Thymus (tissue), 11 donors: ENCODE data around the gene NTN5. TPM values are rescaled to one million over a fixed set of nuclear protein-coding genes. Genes with fewer than 3 reads are reported as not detected.
A peak's percentile ranks its signal among the peaks of the same experiment; 100 is the strongest.

ENCODE experiments used
- DNase-seq, 9 donors: peaks; one replicate each; pipeline ENCODE4 v3.0.0-alpha.2; 2013; ENCODE audit warnings: low spot score in 9 of 9, low read depth in 6 of 9, missing footprints in 1 of 9
- H3K27ac ChIP-seq, 2 donors: one replicate each; pipeline ENCODE4 v1.5.1; 2013; ENCODE audit warnings: control low read depth in 1 of 2, low read depth in 1 of 2, low read length in 1 of 2, mild to moderate bottlenecking in 1 of 2, moderate library complexity in 1 of 2
- H3K27me3 ChIP-seq, 2 donors: one replicate each; pipeline ENCODE4 v1.5.1; 2013; ENCODE audit warnings: low read length in 1 of 2; ENCODE audit not compliant: control insufficient read depth in 2 of 2, insufficient read depth in 1 of 2
- H3K36me3 ChIP-seq, 2 donors: one replicate each; pipeline ENCODE4 v1.5.1; 2013; ENCODE audit warnings: low read length in 1 of 2, mild to moderate bottlenecking in 1 of 2, moderate library complexity in 1 of 2; ENCODE audit not compliant: control insufficient read depth in 2 of 2, insufficient read depth in 2 of 2
- H3K4me1 ChIP-seq, 2 donors: one replicate each; pipeline ENCODE4 v1.5.1; 2013; ENCODE audit warnings: low read length in 2 of 2; ENCODE audit not compliant: control insufficient read depth in 2 of 2, insufficient read depth in 2 of 2
- H3K4me3 ChIP-seq, 2 donors: one replicate each; pipeline ENCODE4 v1.5.1; 2013; ENCODE audit warnings: low read length in 2 of 2, control low read depth in 1 of 2, mild to moderate bottlenecking in 1 of 2
- H3K9me3 ChIP-seq, 2 donors: one replicate each; pipeline ENCODE4 v1.5.1; 2013; ENCODE audit warnings: low read length in 1 of 2, mild to moderate bottlenecking in 1 of 2; ENCODE audit not compliant: control insufficient read depth in 2 of 2, insufficient read depth in 1 of 2
- WGBS: extraction: QIAGEN DNeasy Blood & Tissue Kit; methylation state at CpG from one replicate; pipeline ENCODE4 v1.1.7; 2013; 5-methylcytosine and 5-hydroxymethylcytosine counted together
- polyA plus RNA-seq: library from polyadenylated mRNA; stranded (reverse); fragments of 200-250 nt; gene quantifications from one replicate; pipeline ENCODE4 v1.2.3, GENCODE V29; 2013
- total RNA-seq: library from RNA; stranded (reverse); fragments of 120-200 nt; gene quantifications from one replicate; pipeline ENCODE4 v1.2.4, GENCODE V29; 2013
- donor health status: healthy.

NTN5 gene
- total and polyA plus RNA-seq, 2 donors: 0.09 to 3.5 TPM

DNA sequence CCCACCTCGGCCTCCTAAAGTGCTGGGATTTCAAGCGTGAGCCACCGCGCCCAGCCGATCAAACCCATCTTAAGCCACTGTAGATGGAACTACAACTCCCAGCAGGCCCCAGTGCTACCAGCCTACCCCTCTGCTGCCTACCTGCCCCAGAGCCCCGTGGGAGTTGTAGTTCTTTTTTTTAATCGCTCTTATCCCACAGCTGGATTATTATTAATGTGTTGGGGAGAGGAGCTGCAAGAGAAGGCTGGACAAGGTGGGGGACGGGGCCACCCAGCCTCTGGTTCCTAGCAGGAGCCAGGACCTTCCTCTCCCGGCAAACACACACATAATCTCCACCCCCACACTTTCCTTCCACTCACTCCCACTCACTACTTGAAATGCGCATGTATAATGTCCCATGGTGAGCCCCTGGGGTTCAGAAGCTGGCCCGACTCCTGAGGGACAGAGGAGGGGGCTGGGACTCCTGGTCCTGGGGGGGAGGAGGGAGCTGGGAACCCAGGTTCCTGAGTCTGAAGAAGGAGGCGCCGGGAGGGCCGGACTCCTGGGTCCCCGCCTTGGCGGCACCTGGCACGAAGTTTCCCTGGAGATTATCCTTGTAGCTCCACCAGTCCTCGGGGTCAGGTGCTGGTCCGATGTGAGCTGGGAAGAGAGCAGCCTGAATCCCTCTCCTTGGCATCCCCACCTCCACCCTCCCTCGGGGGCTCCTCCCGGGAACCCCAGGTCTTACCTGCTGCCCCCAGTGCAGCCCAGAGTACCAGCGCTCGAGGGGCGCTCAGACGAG is 27.8 kb downstream of the NTN5 start:
- peak in 5 of 9 donors; percentile 66 to 88 (median 75) for DNase-seq
- H3K27ac ChIP-seq: peak overlapping the region; percentile 76 to 90
- no peaks in the 10 kb centered on the region for H3K36me3 ChIP-seq
- H3K4me1 ChIP-seq: peaks cover 24 to 54% of the 10 kb centered on the region in 2 donors
- H3K9me3 ChIP-seq: no peaks in the 10 kb centered on the region
- peaks cover 0 to 12% of the 10 kb centered on the region in 2 donors for H3K27me3 ChIP-seq
- WGBS: 4% methylated on average over 25 of the region's 25 CpGs
- peak overlapping the region; percentile 55 to 65 for H3K4me3 ChIP-seq

DNA sequence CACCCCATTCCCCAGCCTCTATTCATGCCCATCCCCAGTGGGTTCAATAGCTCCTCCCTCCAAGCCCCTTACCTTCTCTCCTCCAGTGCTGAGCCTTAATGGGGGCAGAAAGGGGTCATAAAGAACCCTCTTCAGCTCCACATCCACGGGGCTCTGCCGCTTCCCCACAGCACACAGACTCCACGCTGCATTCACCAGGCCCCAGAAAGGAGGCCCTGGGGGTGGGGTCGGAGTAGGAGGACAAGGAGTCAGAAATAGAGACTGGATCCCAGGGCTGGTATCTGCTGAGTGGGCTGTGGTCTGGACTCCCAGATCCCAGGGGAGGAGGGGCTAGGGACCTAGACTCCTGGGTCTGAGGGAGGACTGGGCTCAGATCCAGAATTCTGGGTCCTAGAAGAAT is 28.5 kb downstream of the NTN5 start:
- Histone ChIP-seq H3K4me1 (peaks cover 19 to 50% of the 10 kb centered on the region in 2 donors), H3K36me3 (no peaks in the 10 kb centered on the region), H3K9me3 (no peaks in the 10 kb centered on the region), H3K27ac (no peak overlapping the region), H3K4me3 (no peak overlapping the region), H3K27me3 (peaks cover 0 to 19% of the 10 kb centered on the region in 2 donors)
- DNase-seq: no peak
- 88% methylated on average over 4 of the region's 4 CpGs for WGBS

DNA sequence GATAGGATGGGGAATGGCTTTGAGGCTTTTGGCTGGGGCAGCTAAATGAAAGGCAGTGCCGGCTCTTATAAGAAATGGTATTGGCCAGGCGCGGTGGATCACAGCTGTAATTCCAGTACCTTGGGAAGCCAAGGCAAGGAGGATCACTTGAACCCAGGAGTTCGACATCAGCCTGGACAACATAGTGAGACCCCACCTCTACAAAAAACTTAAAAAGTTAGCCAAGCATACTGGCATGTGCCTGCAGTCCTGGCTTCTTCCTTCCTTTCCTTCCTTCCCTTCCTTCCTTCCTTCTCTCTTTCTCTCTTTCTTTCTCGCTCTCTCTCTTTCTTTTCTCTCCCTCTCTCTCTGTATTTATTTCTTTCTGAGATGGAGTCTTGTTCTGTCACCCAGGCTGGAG is 30.0 kb downstream of the NTN5 start:
- 98% methylated on average over 5 of the region's 5 CpGs for WGBS
- H3K27ac ChIP-seq: no peak overlapping the region
- H3K4me1 ChIP-seq: peaks cover 20 to 50% of the 10 kb centered on the region in 2 donors
- H3K4me3 ChIP-seq: no peak overlapping the region
- H3K9me3 ChIP-seq: no peaks in the 10 kb centered on the region
- DNase-seq: no peak
- H3K36me3 ChIP-seq: no peaks in the 10 kb centered on the region
- peaks cover 0 to 25% of the 10 kb centered on the region in 2 donors for H3K27me3 ChIP-seq

DNA sequence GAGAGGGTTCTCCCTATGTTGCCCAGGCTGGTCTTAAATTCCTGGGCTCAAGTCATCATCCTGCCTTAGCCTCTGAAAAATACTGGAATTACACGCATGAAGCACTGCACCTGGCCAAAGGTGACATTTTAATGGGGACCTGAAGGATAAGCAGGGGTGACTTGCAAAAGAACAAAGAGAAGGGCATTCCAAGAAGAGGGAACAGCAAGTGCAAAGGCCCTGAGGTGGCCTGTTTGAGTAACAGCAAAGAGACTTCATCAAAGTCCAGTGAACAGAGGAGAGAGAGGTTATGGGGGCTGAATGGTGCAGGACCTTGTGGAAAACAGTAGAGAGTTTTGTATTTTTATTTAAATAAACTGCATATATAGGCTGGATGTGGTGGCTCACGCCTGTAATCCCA is 31.0 kb downstream of the NTN5 start:
- WGBS: 95% methylated on average over 2 of the region's 2 CpGs
- H3K4me1 ChIP-seq: peaks cover 13 to 42% of the 10 kb centered on the region in 2 donors

DNA sequence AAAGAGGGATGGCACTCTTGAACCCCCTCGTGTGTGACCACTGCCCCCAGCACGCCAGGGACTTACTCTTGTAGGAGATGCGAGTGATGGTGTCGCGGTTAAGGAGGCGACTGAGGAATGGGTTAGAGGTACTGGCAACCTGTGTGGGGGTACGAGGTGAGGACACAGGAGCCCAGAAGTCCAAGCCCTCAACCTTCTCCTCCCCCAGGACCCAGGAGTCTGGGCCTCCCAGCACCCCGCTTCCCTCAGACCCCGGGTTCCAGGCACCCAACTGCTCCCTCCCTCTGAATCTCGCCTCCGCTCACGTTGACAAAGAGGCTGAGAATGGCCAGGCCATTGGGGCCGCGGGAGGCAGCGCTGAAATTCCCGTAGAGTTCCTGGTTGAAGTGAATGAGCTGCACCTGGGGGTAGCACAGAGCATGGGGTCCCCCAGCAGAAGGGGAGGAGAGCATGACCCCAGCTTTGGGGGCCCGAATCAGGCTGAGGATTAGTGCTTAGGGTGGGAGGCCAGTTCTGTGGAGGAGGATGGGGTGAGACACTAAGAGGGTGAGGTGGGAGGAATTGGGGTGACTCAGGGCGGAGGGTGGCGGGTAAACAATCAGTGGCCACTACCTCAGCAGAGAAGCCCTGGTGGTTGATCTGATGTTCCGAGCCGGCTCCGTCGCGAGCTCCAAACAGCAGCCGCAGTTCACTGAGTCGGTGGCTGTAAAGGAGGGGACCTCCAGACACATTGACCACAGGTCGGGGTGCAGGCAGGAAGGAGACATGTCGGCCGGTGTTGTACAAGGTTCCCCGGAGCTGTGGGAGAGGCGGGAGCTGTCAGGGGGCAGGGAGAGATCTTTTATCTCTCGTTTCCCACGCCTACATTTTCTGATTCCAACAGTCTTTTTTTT is 33.1 kb downstream of the NTN5 start:
- WGBS: 90% methylated on average over 33 of the region's 33 CpGs
- peaks cover 18 to 38% of the 10 kb centered on the region in 2 donors for H3K4me1 ChIP-seq
- no peak for DNase-seq
- H3K36me3 ChIP-seq: no peaks in the 10 kb centered on the region
- H3K27ac ChIP-seq: no peak overlapping the region
- H3K27me3 ChIP-seq: peaks cover 0 to 14% of the 10 kb centered on the region in 2 donors
- no peak overlapping the region for H3K4me3 ChIP-seq
- peaks cover 0 to 1% of the 10 kb centered on the region in 2 donors for H3K9me3 ChIP-seq

More for the DNA sequence above, 31.0 kb downstream of the NTN5 start:
- no peak for DNase-seq
- no peak overlapping the region for H3K27ac ChIP-seq
- H3K4me3 ChIP-seq: no peak overlapping the region
- no peaks in the 10 kb centered on the region for H3K9me3 ChIP-seq
- no peaks in the 10 kb centered on the region for H3K36me3 ChIP-seq
- H3K27me3 ChIP-seq: peaks cover 0 to 25% of the 10 kb centered on the region in 2 donors

DNA sequence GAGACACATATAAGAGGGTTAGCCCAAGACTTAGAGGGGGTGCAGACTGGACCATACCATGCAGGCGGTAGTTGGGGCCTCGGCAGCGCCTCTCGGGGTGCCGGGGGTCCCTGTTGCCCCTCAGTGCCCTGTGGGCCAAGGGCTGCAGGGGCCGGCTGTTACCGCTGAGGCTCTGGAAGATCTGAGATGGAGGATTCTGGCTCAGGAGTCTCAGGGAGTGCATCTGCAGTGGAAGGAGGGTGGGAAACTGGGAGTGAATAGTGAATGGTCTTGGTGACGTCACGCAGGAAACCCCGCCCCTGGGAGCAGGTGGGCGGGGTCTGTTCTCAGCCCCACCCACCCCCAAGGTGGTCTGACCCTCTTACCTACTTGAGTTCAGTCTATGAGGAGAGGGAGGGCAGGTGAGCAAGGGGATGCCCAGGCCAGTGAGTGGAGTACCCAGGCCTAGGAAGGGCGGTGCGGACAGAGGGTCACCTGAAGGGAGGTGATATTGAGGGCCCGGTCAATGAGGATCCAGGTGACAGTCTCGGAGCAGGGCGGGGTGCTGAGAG is 33.9 kb downstream of the NTN5 start:
- 90% methylated on average over 16 of the region's 16 CpGs for WGBS
- peaks cover 17 to 38% of the 10 kb centered on the region in 2 donors for H3K4me1 ChIP-seq
- H3K36me3 ChIP-seq: no peaks in the 10 kb centered on the region
- peak overlapping the region; percentile 91 to 98 for H3K27ac ChIP-seq
- H3K4me3 ChIP-seq: peak overlapping the region in 1 of 2 donors; percentile 58
- peaks cover 0 to 14% of the 10 kb centered on the region in 2 donors for H3K27me3 ChIP-seq
- H3K9me3 ChIP-seq: peaks cover 0 to 4% of the 10 kb centered on the region in 2 donors
- no peak for DNase-seq

DNA sequence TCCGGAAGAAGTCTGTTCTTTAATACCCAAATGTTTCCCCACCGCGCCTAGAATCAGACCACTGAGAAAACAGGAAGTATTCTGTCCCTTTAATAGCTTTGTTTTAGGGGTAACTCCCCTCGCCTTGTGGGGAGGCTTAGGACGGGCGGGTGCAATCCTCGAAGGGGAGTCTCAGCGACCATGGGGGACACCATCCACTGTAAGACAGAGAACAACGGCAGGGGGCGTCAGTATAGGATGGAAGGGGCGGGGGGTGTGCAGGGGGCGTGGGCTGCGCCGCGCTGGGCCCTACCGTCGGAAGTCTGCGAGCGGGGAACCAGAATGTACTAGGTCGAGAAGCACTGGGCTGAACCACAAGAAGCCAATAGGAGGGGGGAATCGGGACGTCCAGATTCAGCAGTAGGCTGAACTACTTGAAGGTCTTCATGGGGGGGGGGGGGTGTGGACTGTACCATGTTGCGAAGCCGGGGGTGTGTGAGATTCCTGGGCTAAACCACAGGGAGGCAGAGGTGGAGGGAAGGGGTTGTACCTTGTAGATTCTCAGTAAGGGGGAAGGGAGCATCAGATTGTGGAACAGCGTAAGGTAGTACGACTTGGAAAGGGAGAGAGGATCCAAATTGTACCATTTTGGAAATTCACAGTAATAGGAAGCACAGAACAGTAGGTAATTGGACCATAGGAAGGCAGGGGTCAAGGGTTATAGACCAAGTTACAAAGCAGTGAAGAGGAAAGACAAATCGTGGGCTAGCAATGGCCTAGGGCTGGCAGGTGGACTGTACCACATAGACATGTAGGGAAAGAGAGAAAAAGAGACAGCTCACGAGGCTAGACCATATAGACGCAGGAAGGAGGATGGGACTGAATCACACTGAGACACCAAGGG is 34.6 kb downstream of the NTN5 start:
- Histone ChIP-seq H3K27ac (peak overlapping the region; percentile 91 to 98), H3K4me1 (peaks cover 23 to 45% of the 10 kb centered on the region in 2 donors), H3K4me3 (peak overlapping the region; percentile 54 to 58), H3K27me3 (peaks cover 0 to 14% of the 10 kb centered on the region in 2 donors), H3K36me3 (peaks cover under 1 to 3% of the 10 kb centered on the region in 2 donors), H3K9me3 (peaks cover 0 to 4% of the 10 kb centered on the region in 2 donors)
- DNase-seq: peak in 8 of 9 donors; percentile 75 to 96 (median 88)
- 6% methylated on average over 29 of the region's 29 CpGs for WGBS

DNA sequence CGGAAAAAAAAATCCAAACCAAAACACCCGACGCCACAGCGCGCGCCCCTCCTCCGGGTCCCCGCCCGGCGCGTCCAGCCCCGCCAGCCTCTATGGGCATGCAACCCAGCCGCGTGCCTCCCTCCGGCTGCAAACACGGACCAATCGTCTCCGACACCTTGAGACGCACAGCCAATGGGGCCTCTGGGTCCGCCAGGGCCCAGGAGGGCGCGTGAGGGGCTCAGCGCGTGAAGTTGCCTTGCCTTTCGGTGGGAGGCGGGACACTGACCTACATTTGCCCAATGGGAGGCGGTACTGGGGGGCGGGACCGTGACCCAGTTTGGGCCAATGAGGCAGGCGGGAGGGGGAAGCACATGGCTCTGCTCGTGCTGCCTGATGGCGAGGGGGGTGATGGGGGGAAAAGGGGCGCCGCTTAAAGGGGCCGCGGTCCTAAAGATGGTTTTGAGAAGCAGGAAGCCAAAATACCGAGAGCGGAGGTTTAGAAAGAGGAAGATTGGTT is 35.3 kb downstream of the NTN5 start:
- Histone ChIP-seq H3K27ac (peak overlapping the region; percentile 91 to 98), H3K4me1 (peaks cover 23 to 52% of the 10 kb centered on the region in 2 donors), H3K27me3 (peaks cover 0 to 14% of the 10 kb centered on the region in 2 donors), H3K4me3 (peak overlapping the region; percentile 71 to 77), H3K9me3 (peaks cover 0 to 4% of the 10 kb centered on the region in 2 donors), H3K36me3 (peaks cover 3 to 9% of the 10 kb centered on the region in 2 donors)
- DNase-seq: peak; percentile 94 to 100 (median 99)
- WGBS: under 1% methylated on average over 38 of the region's 38 CpGs
